HG02943 (cell line): ENCODE data around the gene RASSF7.

Experiments
- ATAC-seq: cut with Tn5 transposase; IDR thresholded peaks from one replicate; pipeline ENCODE4 v1.9.1; 2021; ENCODE audit warnings: mild to moderate bottlenecking, low read depth, moderate library complexity; ENCODE audit not compliant: unreplicated experiment

RASSF7 gene

GRCh38 chr11:550021-550745 is 10.6 kb upstream of the RASSF7 start:
- ATAC-seq = no peak

GRCh38 chr11:550746-551085 is 10.1 kb upstream of the RASSF7 start:
- ATAC-seq = no peak

GRCh38 chr11:551131-551530 is 9.6 kb upstream of the RASSF7 start:
- ATAC-seq = no peak

GRCh38 chr11:551596-551995 is 9.2 kb upstream of the RASSF7 start:
- no peak for ATAC-seq

- ATAC-seq = no peak
Measured at GRCh38 chr11:553083-553987, 7.4 kb upstream of the RASSF7 start.

- no peak for ATAC-seq
Measured at GRCh38 chr11:553988-554340, 6.8 kb upstream of the RASSF7 start.

- ATAC-seq = no peak
Measured at GRCh38 chr11:554428-555226, 6.1 kb upstream of the RASSF7 start.

GRCh38 chr11:555227-555779 is 5.5 kb upstream of the RASSF7 start:
- no peak for ATAC-seq

GRCh38 chr11:555780-556661 is 4.7 kb upstream of the RASSF7 start:
- no peak for ATAC-seq

- ATAC-seq = no peak
Measured at GRCh38 chr11:556662-557256, 4.0 kb upstream of the RASSF7 start.

GRCh38 chr11:557328-558132 is 3.2 kb upstream of the RASSF7 start:
- no peak for ATAC-seq

- ATAC-seq = no peak
Measured at GRCh38 chr11:558503-558902, 2.3 kb upstream of the RASSF7 start.

GRCh38 chr11:559020-559620 is 1.6 kb upstream of the RASSF7 start:
- ATAC-seq = no peak

- ATAC-seq = no peak
Measured at GRCh38 chr11:559712-560304, 962 bp upstream of the RASSF7 start.

- peak; percentile 27 for ATAC-seq
Measured at GRCh38 chr11:561148-562003, 606 bp downstream of the RASSF7 start.

GRCh38 chr11:562046-562645 is 1.4 kb downstream of the RASSF7 start:
- ATAC-seq = no peak
